ENCODE measurements around the gene OR6C65.
"Not testable (repeated sequence)": the region's sequence is repeated elsewhere in the genome, so short reads cannot be mapped to it uniquely, and the experiment has no call there.

The OR6C65 gene

GRCh38 chr12:55414396-55414823 is 14.1 kb downstream of the OR6C65 start:
- not testable (repeated sequence) for H3K4me1 ChIP-seq (ENCODE audit: control insufficient read depth, insufficient read depth, low read length); H3K36me3 ChIP-seq (ENCODE audit: control insufficient read depth, insufficient read depth, low read length); H3K9ac ChIP-seq (ENCODE audit: low read depth, low read length); H3K27me3 ChIP-seq (ENCODE audit: control insufficient read depth, insufficient read depth, low read length); H3K4me3 ChIP-seq (ENCODE audit: low read depth, low read length); H3K9me3 ChIP-seq (ENCODE audit: control insufficient read depth, insufficient read depth, low read length)

- H3K4me3 ChIP-seq (ENCODE audit: low read depth, low read length), result not testable (repeated sequence)
These were observed 14.6 kb downstream of the OR6C65 start for GRCh38 chr12:55414889-55415288.

GRCh38 chr12:55416961-55417360 is 16.6 kb downstream of the OR6C65 start:
- Histone ChIP-seq H3K9me3 (ENCODE audit: control insufficient read depth, insufficient read depth, low read length) (no peaks in the 10 kb centered on the region), H3K4me3 (ENCODE audit: low read depth, low read length) (no peak overlapping the region), H3K27me3 (ENCODE audit: control insufficient read depth, insufficient read depth, low read length) (no peaks in the 10 kb centered on the region), H3K9ac (ENCODE audit: low read depth, low read length) (no peak overlapping the region), H3K4me1 (ENCODE audit: control insufficient read depth, insufficient read depth, low read length) (no peaks in the 10 kb centered on the region), H3K36me3 (ENCODE audit: control insufficient read depth, insufficient read depth, low read length) (no peaks in the 10 kb centered on the region)

More at GRCh38 chr12:55414889-55415288, 14.6 kb downstream of the OR6C65 start:
- not testable (repeated sequence) for H3K27me3 ChIP-seq (ENCODE audit: control insufficient read depth, insufficient read depth, low read length); H3K36me3 ChIP-seq (ENCODE audit: control insufficient read depth, insufficient read depth, low read length); H3K9me3 ChIP-seq (ENCODE audit: control insufficient read depth, insufficient read depth, low read length); H3K9ac ChIP-seq (ENCODE audit: low read depth, low read length); H3K4me1 ChIP-seq (ENCODE audit: control insufficient read depth, insufficient read depth, low read length)

- Histone ChIP-seq H3K27me3 (ENCODE audit: control insufficient read depth, insufficient read depth, low read length) (no peaks in the 10 kb centered on the region), H3K9me3 (ENCODE audit: control insufficient read depth, insufficient read depth, low read length) (no peaks in the 10 kb centered on the region), H3K9ac (ENCODE audit: low read depth, low read length) (no peak overlapping the region), H3K36me3 (ENCODE audit: control insufficient read depth, insufficient read depth, low read length) (no peaks in the 10 kb centered on the region), H3K4me3 (ENCODE audit: low read depth, low read length) (no peak overlapping the region), H3K4me1 (ENCODE audit: control insufficient read depth, insufficient read depth, low read length) (no peaks in the 10 kb centered on the region)
These were observed 20.1 kb downstream of the OR6C65 start for GRCh38 chr12:55420307-55420962.

- Histone ChIP-seq H3K27me3 (ENCODE audit: control insufficient read depth, insufficient read depth, low read length) (no peaks in the 10 kb centered on the region), H3K9me3 (ENCODE audit: control insufficient read depth, insufficient read depth, low read length) (no peaks in the 10 kb centered on the region), H3K9ac (ENCODE audit: low read depth, low read length) (no peak within 1 kb of the TSS), H3K36me3 (ENCODE audit: control insufficient read depth, insufficient read depth, low read length) (no peaks in the 10 kb centered on the region), H3K4me3 (ENCODE audit: low read depth, low read length) (no peak within 1 kb of the TSS), H3K4me1 (ENCODE audit: control insufficient read depth, insufficient read depth, low read length) (peaks cover 16% of the 10 kb centered on the region)
These were observed 25.6 kb downstream of the OR6C65 start, which contains the start of gene OR6C76 for GRCh38 chr12:55425954-55426353. TSS of gene OR6C76 (plus strand) at chr12:55426254. CDS start at chr12:55426254, 0 bp downstream.

- peaks cover 16% of the 10 kb centered on the region for H3K4me1 ChIP-seq (ENCODE audit: control insufficient read depth, insufficient read depth, low read length)
- no peaks in the 10 kb centered on the region for H3K9me3 ChIP-seq (ENCODE audit: control insufficient read depth, insufficient read depth, low read length)
- peak overlapping the region; percentile 22 for H3K4me3 ChIP-seq (ENCODE audit: low read depth, low read length)
- no peak overlapping the region for H3K9ac ChIP-seq (ENCODE audit: low read depth, low read length)
- H3K27me3 ChIP-seq (ENCODE audit: control insufficient read depth, insufficient read depth, low read length), result no peaks in the 10 kb centered on the region
- H3K36me3 ChIP-seq (ENCODE audit: control insufficient read depth, insufficient read depth, low read length), result no peaks in the 10 kb centered on the region
These were observed 28.3 kb downstream of the OR6C65 start for GRCh38 chr12:55428331-55429243.

GRCh38 chr12:55441233-55441632 is 40.9 kb downstream of the OR6C65 start:
- H3K36me3 ChIP-seq (ENCODE audit: control insufficient read depth, insufficient read depth, low read length); H3K27me3 ChIP-seq (ENCODE audit: control insufficient read depth, insufficient read depth, low read length); H3K9me3 ChIP-seq (ENCODE audit: control insufficient read depth, insufficient read depth, low read length); H3K4me1 ChIP-seq (ENCODE audit: control insufficient read depth, insufficient read depth, low read length); H3K4me3 ChIP-seq (ENCODE audit: low read depth, low read length); H3K9ac ChIP-seq (ENCODE audit: low read depth, low read length): not testable (repeated sequence)

GRCh38 chr12:55443776-55444175 is 43.4 kb downstream of the OR6C65 start, which contains the start of gene OR6C2:
TSS of gene OR6C2 (plus strand) at chr12:55444076. CDS start at chr12:55452214, 8,138 bp downstream.
- Histone ChIP-seq H3K9ac (ENCODE audit: low read depth, low read length) (no peak within 1 kb of the TSS), H3K27me3 (ENCODE audit: control insufficient read depth, insufficient read depth, low read length) (no peaks in the 10 kb centered on the region), H3K4me3 (ENCODE audit: low read depth, low read length) (no peak within 1 kb of the TSS), H3K4me1 (ENCODE audit: control insufficient read depth, insufficient read depth, low read length) (no peaks in the 10 kb centered on the region), H3K36me3 (ENCODE audit: control insufficient read depth, insufficient read depth, low read length) (no peaks in the 10 kb centered on the region), H3K9me3 (ENCODE audit: control insufficient read depth, insufficient read depth, low read length) (no peaks in the 10 kb centered on the region)

GRCh38 chr12:55445357-55445756 is 45.0 kb downstream of the OR6C65 start:
- no peak overlapping the region for H3K9ac ChIP-seq (ENCODE audit: low read depth, low read length)
- no peaks in the 10 kb centered on the region for H3K9me3 ChIP-seq (ENCODE audit: control insufficient read depth, insufficient read depth, low read length)
- no peak overlapping the region for H3K4me3 ChIP-seq (ENCODE audit: low read depth, low read length)
- H3K36me3 ChIP-seq (ENCODE audit: control insufficient read depth, insufficient read depth, low read length), result no peaks in the 10 kb centered on the region
- no peaks in the 10 kb centered on the region for H3K27me3 ChIP-seq (ENCODE audit: control insufficient read depth, insufficient read depth, low read length)
- H3K4me1 ChIP-seq (ENCODE audit: control insufficient read depth, insufficient read depth, low read length), result no peaks in the 10 kb centered on the region

GRCh38 chr12:55446326-55446725 is 46.0 kb downstream of the OR6C65 start:
- H3K36me3 ChIP-seq (ENCODE audit: control insufficient read depth, insufficient read depth, low read length), result no peaks in the 10 kb centered on the region
- H3K4me3 ChIP-seq (ENCODE audit: low read depth, low read length), result no peak overlapping the region
- H3K9me3 ChIP-seq (ENCODE audit: control insufficient read depth, insufficient read depth, low read length), result no peaks in the 10 kb centered on the region
- H3K4me1 ChIP-seq (ENCODE audit: control insufficient read depth, insufficient read depth, low read length), result no peaks in the 10 kb centered on the region
- no peaks in the 10 kb centered on the region for H3K27me3 ChIP-seq (ENCODE audit: control insufficient read depth, insufficient read depth, low read length)
- H3K9ac ChIP-seq (ENCODE audit: low read depth, low read length), result no peak overlapping the region

GRCh38 chr12:55448825-55449224 is 48.5 kb downstream of the OR6C65 start:
- Histone ChIP-seq H3K9me3 (ENCODE audit: control insufficient read depth, insufficient read depth, low read length) (no peaks in the 10 kb centered on the region), H3K4me3 (ENCODE audit: low read depth, low read length) (no peak overlapping the region), H3K36me3 (ENCODE audit: control insufficient read depth, insufficient read depth, low read length) (no peaks in the 10 kb centered on the region), H3K4me1 (ENCODE audit: control insufficient read depth, insufficient read depth, low read length) (no peaks in the 10 kb centered on the region), H3K27me3 (ENCODE audit: control insufficient read depth, insufficient read depth, low read length) (no peaks in the 10 kb centered on the region), H3K9ac (ENCODE audit: low read depth, low read length) (no peak overlapping the region)
